SK-N-SH (cell line): ENCODE results near the gene IGFL4. TPM values are rescaled to one million over a fixed set of nuclear protein-coding genes. Genes with fewer than 3 reads are reported as not detected.

ENCODE experiments used
- CTCF ChIA-PET: fragments of 300-600, 350-600 bp; formaldehyde crosslinking; extraction: SDS; loops from one replicate; lab custom pipeline; 2021; lab: Yijun Ruan, JAX
- POLR2A ChIA-PET: fragments of 350-600 bp; sonication (Branson Sonifier 250); formaldehyde crosslinking; extraction: SDS; loops from one replicate; lab custom pipeline; 2020; ENCODE audit warnings: antibody characterized with exemption, inconsistent platforms; lab: Yijun Ruan, JAX
- DNase-seq: peaks from one replicate; pipeline ENCODE4 v3.0.0; 2012
- H2AFZ ChIP-seq: fragments of 200-600 bp; sonication (generic); 2 replicates; pipeline ENCODE4 v1.8.1; 2016; ENCODE audit warnings: antibody characterized with exemption, mild to moderate bottlenecking, low read depth
- H3F3A ChIP-seq: fragments of 200-600 bp; sonication (generic); replicated peaks from 2 replicates; pipeline ENCODE3; 2016; ENCODE audit warnings: antibody characterized with exemption, mild to moderate bottlenecking; ENCODE audit not compliant: insufficient read depth
- H3K27ac ChIP-seq, 2 experiments: fragments of 200-500 bp in 1 of 2; fragments of 200-600 bp in 1 of 2; sonication (Bioruptor generic) in 1 of 2; sonication (generic), shearing (Covaris generic) in 1 of 2; 2 replicates each; pipeline versions ENCODE4 v1.5.1 to v1.6.1; 2014 to 2016; ENCODE audit warnings: low read depth in 2 of 2, inconsistent platforms in 1 of 2, low read length in 1 of 2, mild to moderate bottlenecking in 1 of 2, mixed read lengths in 1 of 2
- H3K27me3 ChIP-seq: fragments of 200-600 bp; sonication (generic), shearing (Covaris generic); 2 replicates; pipeline ENCODE4 v1.6.1; 2016; ENCODE audit warnings: mixed run types; ENCODE audit not compliant: insufficient read depth
- H3K36me3 ChIP-seq, 2 experiments: fragments of 200-500 bp in 1 of 2; fragments of 200-600 bp in 1 of 2; sonication (Bioruptor generic) in 1 of 2; sonication (generic) in 1 of 2; replicated peaks in 1 of 2; 2 replicates each; pipeline versions ENCODE3 to v1.5.1; 2014 to 2016; ENCODE audit warnings: low read length in 1 of 2, mild to moderate bottlenecking in 1 of 2; ENCODE audit not compliant: insufficient read depth in 2 of 2, control insufficient read depth in 1 of 2
- H3K4me1 ChIP-seq, 2 experiments: fragments of 200-500 bp in 1 of 2; fragments of 200-600 bp in 1 of 2; sonication (Bioruptor generic) in 1 of 2; sonication (generic), shearing (Covaris generic) in 1 of 2; 2 replicates each; pipeline versions ENCODE4 v1.5.1 to v1.6.1; 2014 to 2016; ENCODE audit warnings: low read depth in 1 of 2, low read length in 1 of 2, mixed run types in 1 of 2; ENCODE audit not compliant: insufficient read depth in 2 of 2, control insufficient read depth in 1 of 2
- H3K4me2 ChIP-seq: fragments of 200-600 bp; sonication (generic), shearing (Covaris generic); 2 replicates; pipeline ENCODE4 v1.6.1; 2017; ENCODE audit warnings: mixed run types
- H3K4me3 ChIP-seq, 2 experiments: fragments of 200-500 bp in 1 of 2; fragments of 200-600 bp in 1 of 2; sonication (Bioruptor generic) in 1 of 2; sonication (generic), shearing (Covaris generic) in 1 of 2; 2 replicates each; pipeline versions ENCODE4 v1.5.1 to v1.8.1; 2014 to 2016; ENCODE audit warnings: low read depth in 2 of 2, inconsistent platforms in 1 of 2, low read length in 1 of 2, mild to moderate bottlenecking in 1 of 2, mixed read lengths in 1 of 2, moderate library complexity in 1 of 2
- H3K79me2 ChIP-seq: fragments of 200-600 bp; sonication (generic); 2 replicates; pipeline ENCODE4 v1.8.1; 2017; ENCODE audit warnings: mild to moderate bottlenecking; ENCODE audit not compliant: insufficient read depth
- H3K9ac ChIP-seq: fragments of 200-600 bp; sonication (generic); 2 replicates; pipeline ENCODE4 v1.6.1; 2017; ENCODE audit warnings: mixed run types
- H3K9me2 ChIP-seq: fragments of 200-600 bp; sonication (generic); 2 replicates; pipeline ENCODE4 v1.6.1; 2017; ENCODE audit warnings: mixed run types
- H3K9me3 ChIP-seq: fragments of 200-600 bp; sonication (generic); 2 replicates; pipeline ENCODE4 v1.6.1; 2017; ENCODE audit warnings: mixed run types, mild to moderate bottlenecking, moderate library complexity
- H4K20me1 ChIP-seq: fragments of 200-600 bp; sonication (generic); 2 replicates; pipeline ENCODE4 v1.6.1; 2017; ENCODE audit warnings: mild to moderate bottlenecking, mixed run types; ENCODE audit not compliant: insufficient read depth
- FOSL2 ChIP-seq: IDR thresholded peaks from 2 replicates; pipeline ENCODE4 v1.4.0; 2012; ENCODE audit warnings: low read depth, mild to moderate bottlenecking, moderate library complexity, borderline replicate concordance
- FOXM1 ChIP-seq: IDR thresholded peaks from 2 replicates; pipeline ENCODE4 v1.4.0; 2012; ENCODE audit warnings: low read depth, mild to moderate bottlenecking
- JUND ChIP-seq: IDR thresholded peaks from 2 replicates; pipeline ENCODE4 v1.4.0; 2012
- RAD21 ChIP-seq: IDR thresholded peaks from 2 replicates; pipeline ENCODE4 v1.6.1; 2012; ENCODE audit warnings: mild to moderate bottlenecking, low read length
- TAF1 ChIP-seq: IDR thresholded peaks from 2 replicates; pipeline ENCODE4 v1.6.1; 2012; ENCODE audit warnings: low read depth, mild to moderate bottlenecking, low read length, moderate library complexity, borderline replicate concordance
- WGBS: methylation state at CpG from one replicate; pipeline ENCODE4 v1.1.6; 2017; ENCODE audit warnings: low lambda C conversion rate; 5-methylcytosine and 5-hydroxymethylcytosine counted together
- polyA plus RNA-seq, 3 experiments: library from polyadenylated mRNA; depleted of rRNA; stranded (reverse); fragments of >200 nt; gene quantifications; 2 replicates each; pipeline ENCODE4 v1.2.3, GENCODE V29; 2012
- TF ChIP-seq, protein P1 (sequence below): IDR thresholded peaks from 2 replicates; pipeline ENCODE4 v1.4.0; 2012; ENCODE audit warnings: low read depth
- TF ChIP-seq, protein P2 (sequence below): fragments of 150-350 bp; IDR thresholded peaks from 2 replicates; pipeline ENCODE4 v1.6.1; 2017; ENCODE audit warnings: antibody characterized with exemption, low read length, low read depth, borderline replicate concordance
- TF ChIP-seq, protein P3 (sequence below): IDR thresholded peaks from 2 replicates; pipeline ENCODE4; 2012
- TF ChIP-seq, protein P4 (sequence below): IDR thresholded peaks from 2 replicates; pipeline ENCODE4 v1.6.1; 2012; ENCODE audit warnings: mild to moderate bottlenecking, low read depth, low read length, moderate library complexity

IGFL4 gene
- polyA plus RNA-seq, 1 of the 3 experiments (the other 2 are of a cell fraction), result not detected

- TF ChIP-seq, protein P1, sequence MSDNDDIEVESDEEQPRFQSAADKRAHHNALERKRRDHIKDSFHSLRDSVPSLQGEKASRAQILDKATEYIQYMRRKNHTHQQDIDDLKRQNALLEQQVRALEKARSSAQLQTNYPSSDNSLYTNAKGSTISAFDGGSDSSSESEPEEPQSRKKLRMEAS, result no peak
- TF ChIP-seq, protein P2, sequence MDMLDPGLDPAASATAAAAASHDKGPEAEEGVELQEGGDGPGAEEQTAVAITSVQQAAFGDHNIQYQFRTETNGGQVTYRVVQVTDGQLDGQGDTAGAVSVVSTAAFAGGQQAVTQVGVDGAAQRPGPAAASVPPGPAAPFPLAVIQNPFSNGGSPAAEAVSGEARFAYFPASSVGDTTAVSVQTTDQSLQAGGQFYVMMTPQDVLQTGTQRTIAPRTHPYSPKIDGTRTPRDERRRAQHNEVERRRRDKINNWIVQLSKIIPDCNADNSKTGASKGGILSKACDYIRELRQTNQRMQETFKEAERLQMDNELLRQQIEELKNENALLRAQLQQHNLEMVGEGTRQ, result no peak
- TF ChIP-seq, protein P3, sequence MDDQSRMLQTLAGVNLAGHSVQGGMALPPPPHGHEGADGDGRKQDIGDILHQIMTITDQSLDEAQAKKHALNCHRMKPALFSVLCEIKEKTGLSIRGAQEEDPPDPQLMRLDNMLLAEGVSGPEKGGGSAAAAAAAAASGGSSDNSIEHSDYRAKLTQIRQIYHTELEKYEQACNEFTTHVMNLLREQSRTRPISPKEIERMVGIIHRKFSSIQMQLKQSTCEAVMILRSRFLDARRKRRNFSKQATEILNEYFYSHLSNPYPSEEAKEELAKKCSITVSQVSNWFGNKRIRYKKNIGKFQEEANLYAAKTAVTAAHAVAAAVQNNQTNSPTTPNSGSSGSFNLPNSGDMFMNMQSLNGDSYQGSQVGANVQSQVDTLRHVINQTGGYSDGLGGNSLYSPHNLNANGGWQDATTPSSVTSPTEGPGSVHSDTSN, result no peak
Observed at GRCh38 chr19:46020819-46021125, 20.0 kb downstream of the IGFL4 start (continued).

DNA sequence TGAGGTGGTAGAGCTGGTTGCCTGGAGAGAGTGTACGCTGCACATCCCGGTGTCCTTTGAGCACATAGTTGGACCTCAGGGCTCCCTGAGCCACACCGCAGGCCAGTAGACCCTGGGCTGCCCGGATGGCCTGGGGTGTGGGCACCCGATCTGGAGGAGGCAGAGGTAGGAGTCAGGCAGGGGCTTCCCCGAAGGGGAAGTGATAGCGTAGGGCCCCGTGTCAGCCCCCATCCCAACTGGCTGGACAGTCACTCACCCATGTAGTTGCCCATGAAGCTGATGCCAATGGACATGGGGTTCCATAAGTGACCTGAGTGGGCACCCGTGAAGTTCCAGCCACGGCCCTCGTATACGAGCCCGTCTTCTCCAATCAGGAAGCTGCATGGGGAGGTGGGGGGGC, 21.5 kb downstream of the IGFL4 start:
- Histone ChIP-seq H3K9me2 (no peaks in the 10 kb centered on the region), H3K4me3 (no peak overlapping the region), H4K20me1 (peaks cover 33% of the 10 kb centered on the region), H3F3A (peaks cover 18% of the 10 kb centered on the region), H3K4me1 (peaks cover 0 to 21% of the 10 kb centered on the region in 2 experiments; a peak in 2 of 4 replicates), H3K36me3 (no peaks in the 10 kb centered on the region), H3K9me3 (no peaks in the 10 kb centered on the region), H3K4me2 (no peak overlapping the region), H3K79me2 (no peaks in the 10 kb centered on the region), H2AFZ (no peak overlapping the region)
- WGBS, result 95% methylated on average over 11 of the region's 13 CpGs
- no peak for DNase-seq
- CTCF ChIA-PET, result interaction anchor here (1.1 to 5.1 kb wide), 4 partner anchors 9 to 246 kb away, joined by 3 to 82 read pairs (median 14); no protein-coding TSS in a partner anchor
- TF ChIP-seq TAF1, result no peak
- TF ChIP-seq, protein P4, sequence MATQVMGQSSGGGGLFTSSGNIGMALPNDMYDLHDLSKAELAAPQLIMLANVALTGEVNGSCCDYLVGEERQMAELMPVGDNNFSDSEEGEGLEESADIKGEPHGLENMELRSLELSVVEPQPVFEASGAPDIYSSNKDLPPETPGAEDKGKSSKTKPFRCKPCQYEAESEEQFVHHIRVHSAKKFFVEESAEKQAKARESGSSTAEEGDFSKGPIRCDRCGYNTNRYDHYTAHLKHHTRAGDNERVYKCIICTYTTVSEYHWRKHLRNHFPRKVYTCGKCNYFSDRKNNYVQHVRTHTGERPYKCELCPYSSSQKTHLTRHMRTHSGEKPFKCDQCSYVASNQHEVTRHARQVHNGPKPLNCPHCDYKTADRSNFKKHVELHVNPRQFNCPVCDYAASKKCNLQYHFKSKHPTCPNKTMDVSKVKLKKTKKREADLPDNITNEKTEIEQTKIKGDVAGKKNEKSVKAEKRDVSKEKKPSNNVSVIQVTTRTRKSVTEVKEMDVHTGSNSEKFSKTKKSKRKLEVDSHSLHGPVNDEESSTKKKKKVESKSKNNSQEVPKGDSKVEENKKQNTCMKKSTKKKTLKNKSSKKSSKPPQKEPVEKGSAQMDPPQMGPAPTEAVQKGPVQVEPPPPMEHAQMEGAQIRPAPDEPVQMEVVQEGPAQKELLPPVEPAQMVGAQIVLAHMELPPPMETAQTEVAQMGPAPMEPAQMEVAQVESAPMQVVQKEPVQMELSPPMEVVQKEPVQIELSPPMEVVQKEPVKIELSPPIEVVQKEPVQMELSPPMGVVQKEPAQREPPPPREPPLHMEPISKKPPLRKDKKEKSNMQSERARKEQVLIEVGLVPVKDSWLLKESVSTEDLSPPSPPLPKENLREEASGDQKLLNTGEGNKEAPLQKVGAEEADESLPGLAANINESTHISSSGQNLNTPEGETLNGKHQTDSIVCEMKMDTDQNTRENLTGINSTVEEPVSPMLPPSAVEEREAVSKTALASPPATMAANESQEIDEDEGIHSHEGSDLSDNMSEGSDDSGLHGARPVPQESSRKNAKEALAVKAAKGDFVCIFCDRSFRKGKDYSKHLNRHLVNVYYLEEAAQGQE, result no peak
- no peak for TF ChIP-seq FOXM1
- TF ChIP-seq FOSL2, result no peak
- no peak for TF ChIP-seq RAD21
- TF ChIP-seq JUND, result no peak
- TF ChIP-seq, all 33 proteins: peak for 0
- H3K27me3 ChIP-seq, result no peaks in the 10 kb centered on the region
- no peak overlapping the region for H3K9ac ChIP-seq
- POLR2A ChIA-PET, result no interaction called here
- no peak overlapping the region for H3K27ac ChIP-seq
